PC-9 (cell line): ENCODE measurements around the gene ZBTB7C. TPM values are rescaled to one million over a fixed set of nuclear protein-coding genes. Genes with fewer than 3 reads are reported as not detected.

Experiments used
- BruUV-seq: library from RNA; stranded (reverse); fragments of 400-500 nt; replicated peaks from 2 replicates; lab custom pipeline; 2021; lab: Mats Ljungman, UMichigan
- CTCF ChIA-PET: fragments of 300-600 bp; sonication (Branson Sonifier 250); formaldehyde crosslinking; loops from one replicate; lab custom pipeline; 2022; ENCODE audit warnings: antibody characterized with exemption; lab: Charles Lee
- POLR2A ChIA-PET: fragments of 300-600 bp; sonication (Branson Sonifier 250); formaldehyde crosslinking; loops from one replicate; lab custom pipeline; 2022; ENCODE audit warnings: antibody characterized with exemption; ENCODE audit not compliant: unreplicated experiment; lab: Charles Lee
- DNase-seq, 2 experiments: peaks; one replicate each; pipeline versions ENCODE4 v3.0.0 to v3.0.0-alpha.2; 2015 to 2022; ENCODE audit warnings: mixed read lengths in 1 of 2
- H2AFZ ChIP-seq: fragments of 200-600 bp; sonication (generic); 2 replicates; pipeline ENCODE4 v1.8.1; 2017; ENCODE audit warnings: antibody characterized with exemption
- H3F3A ChIP-seq: fragments of 200-600 bp; sonication (generic); 2 replicates; pipeline ENCODE4 v1.8.1; 2017; ENCODE audit warnings: antibody characterized with exemption, mild to moderate bottlenecking, low read depth; ENCODE audit not compliant: insufficient read depth
- H3K27ac ChIP-seq: fragments of 200-600 bp; sonication (generic); 2 replicates; pipeline ENCODE4 v1.6.1; 2016; ENCODE audit warnings: mixed run types
- H3K27me3 ChIP-seq: fragments of 200-600 bp; sonication (generic); 2 replicates; pipeline ENCODE4 v1.6.1; 2016; ENCODE audit warnings: low read depth, mixed run types; ENCODE audit not compliant: insufficient read depth
- H3K36me3 ChIP-seq: fragments of 200-600 bp; sonication (generic); 2 replicates; pipeline ENCODE4 v1.6.1; 2016; ENCODE audit warnings: low read depth, mixed run types
- H3K4me1 ChIP-seq: fragments of 200-600 bp; sonication (generic); replicated peaks from 2 replicates; pipeline ENCODE4 v1.6.1; 2016; ENCODE audit warnings: mixed run types; ENCODE audit not compliant: insufficient read depth
- H3K4me2 ChIP-seq: fragments of 200-600 bp; sonication (generic); 2 replicates; pipeline ENCODE4 v1.6.1; 2017; ENCODE audit warnings: mixed run types
- H3K4me3 ChIP-seq: fragments of 200-600 bp; sonication (generic); 2 replicates; pipeline ENCODE4 v1.6.1; 2016; ENCODE audit warnings: mixed run types
- H3K79me2 ChIP-seq: fragments of 200-600 bp; sonication (generic); 2 replicates; pipeline ENCODE4 v1.6.1; 2017; ENCODE audit warnings: low read depth, mixed run types
- H3K9me2 ChIP-seq: fragments of 200-600 bp; sonication (generic); 2 replicates; pipeline ENCODE4 v1.8.1; 2017; ENCODE audit warnings: mild to moderate bottlenecking; ENCODE audit not compliant: insufficient read depth
- H3K9me3 ChIP-seq: fragments of 200-600 bp; sonication (generic); 2 replicates; pipeline ENCODE4 v1.8.1; 2016; ENCODE audit warnings: low read depth; ENCODE audit not compliant: insufficient read depth
- H4K20me1 ChIP-seq: fragments of 200-600 bp; sonication (generic); 2 replicates; pipeline ENCODE4 v1.8.1; 2017; ENCODE audit not compliant: insufficient read depth
- CTCF ChIP-seq: fragments of 200-600 bp; sonication (generic); conservative IDR thresholded peaks from 2 replicates; pipeline ENCODE4 v1.6.1; 2017; ENCODE audit warnings: mixed run types, antibody characterized with exemption, mild to moderate bottlenecking, moderate library complexity
- EZH2 ChIP-seq: fragments of 200-600 bp; sonication (generic); IDR thresholded peaks from 2 replicates; pipeline ENCODE4 v1.8.0; 2017; ENCODE audit warnings: antibody characterized with exemption, low read depth
- intact Hi-C: fragments of 100-400 bp; cut with micrococcal nuclease; formaldehyde crosslinking; loops from one replicate; pipeline ENCODE4 v1.10.0; 2022; ENCODE audit not compliant: unreplicated experiment
- total RNA-seq: library from RNA; stranded (reverse); gene quantifications from 2 replicates; pipeline ENCODE4 v1.2.3, GENCODE V29; 2021

The ZBTB7C gene
- total RNA-seq, 1 experiment from 2014 or later = not detected

DNA sequence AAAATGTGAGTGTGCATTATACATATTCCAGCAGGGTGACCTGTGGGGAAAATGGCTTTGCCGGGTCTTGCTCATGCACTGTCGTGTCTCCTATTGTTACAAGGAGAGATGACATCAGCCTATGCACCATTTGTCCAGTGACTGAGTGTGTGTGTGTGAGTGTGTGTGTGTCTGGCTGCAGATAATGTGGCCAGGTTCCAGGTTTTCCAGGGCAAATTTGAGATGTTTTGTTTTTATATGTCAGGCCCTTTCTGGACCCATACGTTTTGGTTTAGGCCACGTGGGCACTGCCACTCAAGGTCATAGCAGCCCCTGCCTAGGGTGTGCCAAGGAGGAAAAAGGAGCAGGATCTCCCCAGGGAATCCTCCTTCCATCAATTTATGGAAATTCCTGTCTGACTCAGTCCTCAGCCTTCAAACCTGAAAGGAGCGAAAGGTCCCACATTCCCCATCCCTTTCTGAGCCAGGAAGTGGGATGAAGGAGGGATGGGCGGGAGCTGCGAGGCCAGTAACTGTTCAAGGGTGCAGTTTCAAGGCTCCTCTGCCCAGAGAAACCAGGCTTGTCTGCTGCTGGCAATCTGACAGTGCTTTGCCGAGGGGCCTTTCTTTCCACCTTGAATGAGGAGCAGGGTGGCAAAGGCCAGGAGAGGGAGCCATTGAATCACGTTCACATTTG is 385.7 kb downstream of the ZBTB7C start:
- Histone ChIP-seq H3K4me2 (peak overlapping the region; percentile 44), H3K79me2 (no peaks in the 10 kb centered on the region), H3K4me3 (no peak overlapping the region), H4K20me1 (no peaks in the 10 kb centered on the region; the same call in 1 of the 2 replicates), H3K4me1 (peaks cover 29% of the 10 kb centered on the region), H3F3A (peaks cover 11% of the 10 kb centered on the region; the same call in 1 of the 2 replicates), H3K9me3 (no peaks in the 10 kb centered on the region), H3K27me3 (peaks cover 10% of the 10 kb centered on the region; the same call in 1 of the 2 replicates), H2AFZ (no peak overlapping the region), H3K27ac (no peak overlapping the region), H3K9me2 (no peaks in the 10 kb centered on the region), H3K36me3 (no peaks in the 10 kb centered on the region)
- BruUV-seq = no TSS peak
- peak; percentile 65 to 68 for DNase-seq
- POLR2A ChIA-PET = no interaction called here
- CTCF ChIA-PET = interaction anchor here (0.6 to 0.7 kb wide), 2 partner anchors 149 to 210 kb away, joined by 3 read pairs; no protein-coding TSS in a partner anchor
- no peak for TF ChIP-seq EZH2
- TF ChIP-seq CTCF = peak; percentile 77
- intact Hi-C loops = loop anchor here (1.0 to 5.0 kb wide), 3 partner anchors 423 to 639 kb away; no protein-coding TSS in a partner anchor

DNA sequence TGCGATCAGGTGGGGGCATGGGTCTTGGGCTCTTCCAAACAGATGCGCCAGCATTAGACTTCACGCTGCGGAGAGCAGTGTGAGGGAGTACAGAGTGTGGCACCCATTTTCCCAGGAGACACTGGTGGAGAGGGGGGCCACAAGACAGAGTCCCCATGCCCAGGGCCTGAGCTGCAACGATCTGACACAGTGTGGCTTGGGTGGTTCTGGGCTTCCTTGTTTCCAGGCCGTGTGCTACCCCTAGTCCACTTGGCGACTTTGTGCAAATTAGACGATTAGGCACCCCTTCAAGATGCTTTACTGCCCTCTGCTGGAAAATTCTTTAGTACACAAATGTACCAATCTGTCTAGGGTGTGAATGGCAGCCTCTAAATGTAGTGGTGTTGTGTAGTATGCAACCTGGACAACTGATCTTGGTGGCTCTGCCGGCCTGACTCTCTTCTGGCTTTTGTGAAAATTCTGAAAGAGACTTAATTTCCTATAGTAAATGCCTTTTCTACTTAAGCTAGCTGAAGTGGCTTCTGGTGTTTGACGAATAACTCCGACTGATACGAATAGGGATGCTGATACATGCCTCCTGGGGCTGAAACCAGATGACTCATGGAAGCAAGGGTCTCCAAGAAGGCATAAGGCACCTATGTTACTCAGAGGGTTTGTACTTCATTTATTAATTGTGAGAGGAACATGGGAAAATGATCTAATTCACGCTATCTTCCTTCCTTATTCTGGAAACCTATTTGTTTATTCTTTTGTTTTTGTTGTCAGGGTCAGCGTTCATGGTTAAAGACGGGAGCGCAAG is 386.5 kb downstream of the ZBTB7C start:
- Histone ChIP-seq H3K9me2 (no peaks in the 10 kb centered on the region), H3K36me3 (no peaks in the 10 kb centered on the region), H4K20me1 (no peaks in the 10 kb centered on the region; the same call in 1 of the 2 replicates), H3K27ac (no peak overlapping the region), H3K79me2 (no peaks in the 10 kb centered on the region), H3K9me3 (no peaks in the 10 kb centered on the region), H3K4me1 (peaks cover 21% of the 10 kb centered on the region), H2AFZ (no peak overlapping the region), H3K4me3 (no peak overlapping the region), H3F3A (peaks cover 11% of the 10 kb centered on the region; the same call in 1 of the 2 replicates), H3K27me3 (peaks cover 10% of the 10 kb centered on the region; the same call in 1 of the 2 replicates), H3K4me2 (peak overlapping the region; percentile 44; the same call in 1 of the 2 replicates)
- ChIA-PET POLR2A (no interaction called here), CTCF (interaction anchor here (0.7 kb wide), 1 partner anchor 148 kb away, joined by 3 read pairs; no protein-coding TSS in a partner anchor)
- no TSS peak for BruUV-seq
- peak in 1 of 2 experiments; percentile 71 for DNase-seq
- TF ChIP-seq CTCF = peak; percentile 76
- no peak for TF ChIP-seq EZH2
- intact Hi-C loops = loop anchor here (1.0 to 5.0 kb wide), 5 partner anchors 91 to 640 kb away; no protein-coding TSS in a partner anchor

DNA sequence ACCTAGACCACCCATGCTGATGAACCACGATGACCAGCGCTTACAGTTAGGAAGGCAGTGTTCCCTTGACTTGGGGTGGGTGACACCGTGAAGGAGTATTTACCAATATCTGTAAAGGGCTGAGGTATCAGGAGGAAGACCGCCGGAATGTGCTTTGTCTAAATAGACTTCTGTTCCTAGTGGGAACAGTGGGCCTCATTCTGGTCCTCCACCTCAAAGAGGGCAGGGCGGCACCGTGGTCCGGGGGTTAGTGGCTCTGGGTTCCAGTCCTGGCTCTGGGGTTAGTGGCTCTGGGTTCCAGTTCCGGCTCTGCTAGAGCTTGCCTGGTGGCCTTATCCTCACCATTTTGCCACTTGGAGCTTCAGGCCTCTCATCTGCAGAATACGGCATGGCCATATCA is 387.2 kb downstream of the ZBTB7C start:
- H3K27ac ChIP-seq = no peak overlapping the region
- H3K9me3 ChIP-seq = no peaks in the 10 kb centered on the region
- no peak overlapping the region for H2AFZ ChIP-seq
- H4K20me1 ChIP-seq = no peaks in the 10 kb centered on the region; the same call in 1 of the 2 replicates
- intact Hi-C loops = loop anchor here (1.0 to 5.0 kb wide), 4 partner anchors 91 to 640 kb away; no protein-coding TSS in a partner anchor
- TF ChIP-seq EZH2 = no peak
- TF ChIP-seq CTCF = no peak
- no peaks in the 10 kb centered on the region for H3K36me3 ChIP-seq
- H3K27me3 ChIP-seq = peaks cover 10% of the 10 kb centered on the region; the same call in 1 of the 2 replicates
- H3K4me1 ChIP-seq = peaks cover 15% of the 10 kb centered on the region
- peaks cover 11% of the 10 kb centered on the region; the same call in 1 of the 2 replicates for H3F3A ChIP-seq
- no peak for DNase-seq
- BruUV-seq = no TSS peak
- no peak overlapping the region for H3K4me2 ChIP-seq
- H3K79me2 ChIP-seq = no peaks in the 10 kb centered on the region
- CTCF ChIA-PET = no interaction called here
- H3K9me2 ChIP-seq = no peaks in the 10 kb centered on the region
- no peak overlapping the region for H3K4me3 ChIP-seq
- POLR2A ChIA-PET = no interaction called here
